Body of pancreas (tissue), 4 donors: ENCODE results near the gene TESMIN. TPM values are rescaled to one million over a fixed set of nuclear protein-coding genes. Genes with fewer than 3 reads are reported as not detected.

Experiments used
- ATAC-seq: fragments of 150-250 bp; one replicate; pipeline ENCODE4 v1.9.1; 2016
- DNase-seq, 4 donors: peaks; one replicate each; pipeline ENCODE4 v3.0.0-alpha.2; 2019
- H3K27ac ChIP-seq, 4 donors: fragments of 200-600 bp; sonication (generic); 1 replicate in 3 of 4; 2 replicates in 1 of 4; pipeline versions ENCODE4 v1.5.1 to v1.6.1; 2016 to 2019; ENCODE audit warnings: mild to moderate bottlenecking in 1 of 4, mixed read lengths in 1 of 4, moderate library complexity in 1 of 4
- H3K27me3 ChIP-seq, 2 donors: fragments of 200-600 bp; sonication (generic); one replicate each; pipeline ENCODE4 v1.6.0; 2016; ENCODE audit warnings: mild to moderate bottlenecking in 1 of 2
- H3K36me3 ChIP-seq, 2 donors: fragments of 200-600 bp; sonication (generic); replicated peaks in 1 of 2; 2 replicates each; pipeline ENCODE4 v1.5.1; 2016; ENCODE audit warnings: low read depth in 2 of 2; ENCODE audit not compliant: insufficient read depth in 1 of 2
- H3K4me1 ChIP-seq: fragments of 200-600 bp; sonication (generic); one replicate; pipeline ENCODE4 v1.6.0; 2016
- H3K4me3 ChIP-seq, 2 donors: fragments of 200-600 bp; sonication (generic); 1 replicate in 1 of 2; 2 replicates in 1 of 2; pipeline ENCODE4 v1.5.1; 2016 to 2019
- H3K9me3 ChIP-seq, 3 donors: fragments of 200-600 bp; sonication (generic); 1 replicate in 2 of 3; 2 replicates in 1 of 3; pipeline ENCODE4 v1.5.1; 2016
- CTCF ChIP-seq, 7 experiments: fragments of 450-650 bp in 4 of 7; fragments of 200-600 bp in 3 of 7; sonication (generic) in 3 of 7; IDR thresholded peaks; one replicate each; pipeline ENCODE4 v1.5.1; 2016 to 2019; ENCODE audit warnings: antibody characterized with exemption in 7 of 7
- POLR2A ChIP-seq, 3 donors: fragments of 450-650 bp; IDR thresholded peaks; one replicate each; pipeline ENCODE4 v1.6.1; 2016; ENCODE audit warnings: antibody characterized with exemption in 3 of 3, mild to moderate bottlenecking in 2 of 3
- WGBS, 2 donors: methylation state at CpG; one replicate each; pipeline ENCODE4 v1.1.5; 2017; 5-methylcytosine and 5-hydroxymethylcytosine counted together
- intact Hi-C: fragments of 100-400 bp; cut with DNase I; formaldehyde crosslinking; loops from one replicate; pipeline ENCODE4 v1.15.1; 2023
- total RNA-seq, 2 donors: library from RNA; depleted of rRNA; stranded (reverse); fragments of >200 nt; gene quantifications; one replicate each; pipeline ENCODE4 v1.1.0, GENCODE V29; 2016

The TESMIN gene
- total RNA-seq, 2 donors from 2014 or later: 1.6 to 7.9 TPM

DNA sequence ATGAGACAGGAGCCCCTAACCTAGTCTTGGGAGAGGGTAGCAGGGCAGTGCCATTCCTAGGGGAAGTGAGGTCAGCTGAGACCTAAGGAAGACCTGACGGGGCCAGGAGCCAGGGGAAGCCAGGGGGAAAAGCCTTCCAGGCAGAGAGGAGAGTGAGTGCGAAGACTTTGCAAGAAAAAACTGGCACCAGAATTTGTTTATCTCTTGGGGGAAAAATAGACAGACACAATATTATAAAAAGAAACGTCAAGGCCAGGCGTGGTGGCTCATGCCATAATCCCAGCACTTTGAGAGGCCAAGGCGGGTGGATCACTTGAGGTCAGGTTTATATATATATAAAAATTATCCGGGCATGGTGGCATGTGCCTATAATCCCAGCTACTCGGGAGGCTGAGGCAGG lies 26.9 kb upstream of the TESMIN start:
- H3K27me3 ChIP-seq: no peaks in the 10 kb centered on the region
- no peak overlapping the region for H3K27ac ChIP-seq
- ATAC-seq (no peak), DNase-seq (no peak)
- no peak overlapping the region for H3K4me3 ChIP-seq
- WGBS, 2 donors: 81 to 82% methylated on average over 7 of the region's 7 CpGs
- TF ChIP-seq POLR2A (IDR thresholded peaks at IDR 0.05) (no peak), CTCF (IDR thresholded peaks at IDR 0.05) (no peak)
- peaks cover 3% of the 10 kb centered on the region for H3K4me1 ChIP-seq
- H3K36me3 ChIP-seq: peaks cover 7 to 26% of the 10 kb centered on the region in 2 donors
- intact Hi-C loops: no loop called here
- H3K9me3 ChIP-seq: no peaks in the 10 kb centered on the region

DNA sequence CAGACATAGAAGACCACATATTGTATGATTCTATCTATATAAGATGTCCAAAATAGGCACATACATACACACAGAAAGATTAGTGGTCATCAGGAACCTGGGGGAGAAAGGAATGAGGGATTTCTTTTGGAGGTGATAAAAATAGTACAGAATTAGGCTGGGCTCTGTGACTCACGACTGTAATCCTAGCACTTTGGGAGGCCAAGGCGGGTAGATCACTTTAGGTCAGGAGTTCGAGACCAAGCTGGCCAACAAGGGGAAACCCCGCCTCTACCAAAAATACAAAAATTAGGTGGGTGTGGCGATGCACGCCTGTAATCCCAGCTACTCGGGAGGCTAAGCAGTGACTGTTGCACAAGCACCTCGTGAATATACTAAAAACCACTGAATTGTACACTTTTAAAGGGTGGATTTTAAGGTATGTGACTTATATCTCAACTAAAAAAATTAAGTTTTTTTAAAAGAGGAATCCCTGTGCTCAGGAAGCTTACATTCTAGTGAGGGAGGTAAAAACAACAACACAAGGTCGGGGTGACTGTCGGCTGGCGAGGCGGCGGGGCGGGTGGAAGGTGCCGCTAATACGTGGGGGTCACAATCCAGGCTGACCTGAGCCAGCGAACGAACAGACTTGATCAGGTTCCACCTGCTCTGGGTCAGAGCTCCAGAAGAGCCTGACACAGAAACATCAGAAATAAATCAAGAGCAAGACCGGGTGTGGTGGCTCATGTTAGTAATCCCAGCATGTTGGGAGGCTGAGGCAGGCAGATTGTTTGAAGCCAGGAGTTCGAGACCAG lies 25.3 kb upstream of the TESMIN start:
- ATAC-seq: no peak
- peaks cover 3% of the 10 kb centered on the region for H3K4me1 ChIP-seq
- H3K27me3 ChIP-seq: no peaks in the 10 kb centered on the region
- intact Hi-C loops: no loop called here
- H3K36me3 ChIP-seq: peaks cover 7 to 34% of the 10 kb centered on the region in 2 donors
- no peak overlapping the region for H3K27ac ChIP-seq
- H3K9me3 ChIP-seq: no peaks in the 10 kb centered on the region
- 88% methylated on average over 19 to 20 of the region's 20 CpGs for WGBS, 2 donors
- no peak for DNase-seq
- TF ChIP-seq POLR2A (IDR thresholded peaks at IDR 0.05) (no peak), CTCF (IDR thresholded peaks at IDR 0.05) (no peak)
- H3K4me3 ChIP-seq: no peak overlapping the region

GRCh38 chr11:68775951-68776388 lies 24.6 kb upstream of the TESMIN start:
- Histone ChIP-seq H3K9me3 (no peaks in the 10 kb centered on the region), H3K27ac (no peak overlapping the region), H3K4me3 (no peak overlapping the region), H3K4me1 (peaks cover 2% of the 10 kb centered on the region), H3K36me3 (peaks cover 7 to 33% of the 10 kb centered on the region in 2 donors), H3K27me3 (no peaks in the 10 kb centered on the region)
- 89 to 94% methylated on average over 4 of the region's 4 CpGs for WGBS, 2 donors
- TF ChIP-seq POLR2A (IDR thresholded peaks at IDR 0.05): no peak
- no peak for TF ChIP-seq CTCF (IDR thresholded peaks at IDR 0.05)
- ATAC-seq (no peak), DNase-seq (no peak)
- intact Hi-C loops: no loop called here

DNA sequence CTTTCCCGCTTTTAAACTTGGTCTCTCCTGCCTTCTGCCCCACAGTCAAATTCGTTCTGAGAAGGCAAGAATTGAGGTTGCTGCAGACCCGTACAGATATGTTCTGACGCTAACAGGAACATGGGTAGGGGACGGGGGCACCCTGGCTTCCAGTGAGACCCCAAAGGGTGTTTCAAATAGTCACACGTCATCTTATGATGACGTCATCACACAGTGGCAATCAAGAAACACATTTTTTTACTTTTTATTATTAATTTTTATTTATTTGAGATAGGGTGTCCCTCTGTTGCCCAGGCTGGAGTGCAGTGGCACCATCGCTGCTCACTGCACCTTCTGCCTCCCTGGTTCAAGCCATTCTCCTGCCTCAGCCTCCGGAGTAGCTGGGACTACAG lies 22.9 kb upstream of the TESMIN start:
- no peak for DNase-seq
- Histone ChIP-seq H3K9me3 (no peaks in the 10 kb centered on the region), H3K27me3 (no peaks in the 10 kb centered on the region), H3K27ac (no peak overlapping the region), H3K4me1 (no peaks in the 10 kb centered on the region), H3K36me3 (peaks cover 17 to 37% of the 10 kb centered on the region in 2 donors), H3K4me3 (no peak overlapping the region)
- 91 to 92% methylated on average over 9 of the region's 9 CpGs for WGBS, 2 donors
- TF ChIP-seq POLR2A (IDR thresholded peaks at IDR 0.05) (no peak), CTCF (IDR thresholded peaks at IDR 0.05) (no peak)
- intact Hi-C loops: no loop called here
- ATAC-seq: no peak
